NCI-H345 treated with DMSO at 0.1 percent for 48 hours (cell line): ENCODE measurements around the gene VPS33A.
"Not testable (repeated sequence)": the region's sequence is repeated elsewhere in the genome, so short reads cannot be mapped to it uniquely, and the experiment has no call there.

ENCODE experiments used
- DNase-seq: peaks from one replicate; lab custom pipeline; 2025; ENCODE audit not compliant: unreplicated experiment; lab: John Stamatoyannopoulos, UW

Gene VPS33A

GRCh38 chr12:122205053-122205925, 61.0 kb downstream of the VPS33A start:
- DNase-seq = no peak

DNA sequence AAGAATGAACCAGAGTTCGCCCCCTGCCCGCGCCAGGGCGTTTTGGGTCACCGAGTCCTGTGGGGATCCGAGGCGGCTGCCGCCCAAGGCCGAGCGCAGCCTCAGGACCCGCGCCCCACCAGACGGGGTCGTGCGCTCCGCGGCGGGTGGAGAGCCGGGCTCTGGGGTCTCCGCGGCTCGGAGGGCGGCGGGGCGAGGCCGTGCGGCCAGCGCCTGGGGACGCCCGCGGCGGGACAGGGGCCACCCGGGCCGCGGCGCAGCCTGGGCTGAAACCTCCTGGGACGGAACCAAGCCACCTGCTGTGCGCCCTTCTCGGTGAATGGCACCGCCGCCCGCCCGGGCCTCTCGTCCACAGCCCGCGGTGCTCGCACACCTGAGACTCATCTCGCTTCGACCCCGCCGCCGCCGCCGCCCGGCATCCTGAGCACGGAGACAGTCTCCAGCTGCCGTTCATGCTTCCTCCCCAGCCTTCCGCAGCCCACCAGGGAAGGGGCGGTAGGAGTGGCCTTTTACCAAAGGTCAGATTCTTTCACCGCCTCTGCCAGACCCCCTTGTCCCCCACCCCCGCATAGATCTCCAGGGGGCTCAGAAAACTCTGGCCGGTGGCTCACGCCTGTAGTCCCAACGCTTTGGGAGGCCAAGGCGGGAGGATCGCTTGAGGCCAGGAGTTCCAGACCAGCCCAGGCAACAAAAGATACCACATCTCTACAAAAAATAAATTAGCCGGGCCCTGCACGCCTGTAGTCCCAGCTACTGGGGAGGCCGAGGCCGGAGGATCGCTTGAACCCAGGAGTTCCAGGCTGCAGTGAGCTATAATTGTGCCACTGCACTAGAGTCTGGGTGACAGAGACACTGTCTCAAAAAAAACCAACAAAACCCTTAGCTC, 61.9 kb downstream of the VPS33A start:
- no peak for DNase-seq

DNA sequence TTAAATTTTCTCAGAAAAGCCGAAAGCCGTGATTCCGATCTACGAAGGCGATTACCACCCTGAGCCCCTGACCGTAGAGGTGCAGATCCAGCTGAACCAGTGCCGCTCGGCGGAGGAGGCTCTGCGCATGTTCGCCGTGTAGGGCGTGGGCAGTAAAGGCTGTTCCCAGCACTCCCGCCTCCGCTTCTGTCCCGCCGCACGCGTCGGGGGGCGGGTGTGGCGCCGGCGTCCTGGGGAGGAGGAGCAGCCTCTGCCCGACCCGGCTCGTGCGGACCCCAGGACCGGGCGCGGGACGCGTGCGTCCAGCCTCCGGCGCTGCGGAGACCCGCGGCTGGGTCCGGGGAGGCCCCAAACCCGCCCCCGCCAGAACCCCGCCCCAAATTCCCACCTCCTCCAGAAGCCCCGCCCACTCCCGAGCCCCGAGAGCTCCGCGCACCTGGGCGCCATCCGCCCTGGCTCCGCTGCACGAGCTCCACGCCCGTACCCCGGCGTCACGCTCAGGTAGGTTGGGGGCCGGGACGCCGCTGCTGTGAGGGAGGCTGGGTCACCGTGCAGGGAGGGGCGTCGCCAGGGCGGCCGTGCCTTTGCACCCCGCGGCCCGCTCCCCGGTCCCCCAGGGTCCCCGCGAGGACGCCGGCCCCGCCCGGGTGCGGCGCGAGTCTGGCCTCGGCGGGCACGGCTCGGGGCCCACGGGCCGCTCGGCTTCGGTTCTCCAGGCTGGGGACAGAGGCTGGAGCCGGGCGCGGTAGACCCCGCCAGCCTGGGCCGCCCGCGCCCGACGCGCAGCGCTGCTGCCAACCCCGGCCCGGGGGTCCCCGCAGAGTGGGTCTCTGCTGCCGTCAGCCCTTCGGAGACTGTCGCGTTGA, 62.8 kb downstream of the VPS33A start, which contains the start of gene B3GNT4:
TSS of gene B3GNT4 (plus strand) at position 409 of the 866 bp plus-strand sequence. CDS start 910 bp downstream, outside the sequence.
- DNase-seq = peak; percentile 57

GRCh38 chr12:122202811-122203210, 63.5 kb downstream of the VPS33A start:
- DNase-seq = not testable (repeated sequence)

- DNase-seq = no peak
These were observed 64.3 kb downstream of the VPS33A start for GRCh38 chr12:122202017-122202416.

DNA sequence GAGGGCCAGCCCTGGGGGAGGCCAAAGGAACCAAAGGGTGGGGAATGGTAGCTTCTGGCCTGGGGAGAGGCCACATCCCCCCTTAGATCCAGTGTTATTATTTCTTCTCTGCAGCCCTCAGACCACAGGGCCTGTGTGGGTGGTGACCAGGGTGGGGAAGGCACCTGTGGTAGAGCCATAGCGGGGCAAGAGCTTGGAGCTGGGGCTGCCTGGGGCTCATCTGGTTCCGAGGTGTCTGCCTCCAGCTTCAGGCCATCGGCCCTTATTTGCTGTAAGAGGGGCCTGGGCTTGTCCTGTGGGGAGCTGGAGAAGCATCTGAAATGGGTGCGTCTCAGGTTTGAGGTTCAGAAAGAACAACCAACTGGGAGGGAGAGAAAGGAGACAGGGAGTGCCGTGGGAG, 64.9 kb downstream of the VPS33A start:
- no peak for DNase-seq

- no peak for DNase-seq
These were observed 65.6 kb downstream of the VPS33A start for GRCh38 chr12:122200541-122201175.

GRCh38 chr12:122199484-122200355, 66.6 kb downstream of the VPS33A start:
- DNase-seq = no peak

- no peak for DNase-seq
These were observed 68.7 kb downstream of the VPS33A start for GRCh38 chr12:122197612-122197966.

DNA sequence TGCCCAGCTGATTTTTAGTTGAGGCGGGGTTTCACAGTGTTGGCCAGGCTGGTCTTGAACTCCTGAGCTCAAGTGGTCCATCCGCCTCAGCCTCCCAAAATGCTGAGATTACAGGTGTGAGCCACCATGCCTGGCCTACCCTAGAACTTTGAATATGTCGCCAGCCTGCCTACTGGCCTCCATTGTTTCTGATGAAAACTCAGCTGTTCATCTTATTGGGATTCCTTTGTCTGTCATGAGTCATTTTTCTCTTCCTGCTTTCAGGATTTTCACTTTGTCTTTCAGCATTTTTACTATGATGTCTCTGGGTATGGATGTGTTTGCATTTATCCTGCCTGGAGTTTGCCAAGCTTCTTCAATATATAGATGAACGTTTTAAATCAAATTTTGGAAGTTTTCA, 70.9 kb downstream of the VPS33A start:
- DNase-seq = no peak

DNA sequence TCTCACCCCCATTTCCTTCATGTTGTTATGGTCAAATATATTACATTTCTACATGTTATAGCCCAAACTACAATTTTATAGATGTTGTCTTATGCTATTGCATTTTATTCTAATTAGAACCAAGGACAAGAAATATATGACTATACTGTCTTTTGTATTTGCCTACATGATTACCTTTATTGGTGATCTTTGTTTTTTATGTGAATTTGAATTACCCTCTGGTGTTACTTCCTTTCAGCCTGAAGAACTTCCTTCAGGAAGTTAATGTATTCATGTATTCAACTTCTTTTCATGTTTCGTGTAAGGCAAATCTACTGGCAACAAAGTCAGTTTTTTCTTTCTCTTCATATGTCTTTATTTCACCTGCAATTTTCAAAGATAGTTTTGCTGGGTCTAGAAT, 71.5 kb downstream of the VPS33A start:
- no peak for DNase-seq

- no peak for DNase-seq
These were observed 73.9 kb downstream of the VPS33A start for GRCh38 chr12:122192441-122192840.

GRCh38 chr12:122190842-122191668, 75.2 kb downstream of the VPS33A start:
- no peak for DNase-seq

- DNase-seq = no peak
These were observed 76.4 kb downstream of the VPS33A start for GRCh38 chr12:122189626-122190475.

GRCh38 chr12:122187466-122187865, 78.8 kb downstream of the VPS33A start:
- DNase-seq = no peak

GRCh38 chr12:122185494-122186082, 80.7 kb downstream of the VPS33A start:
- DNase-seq = no peak

DNA sequence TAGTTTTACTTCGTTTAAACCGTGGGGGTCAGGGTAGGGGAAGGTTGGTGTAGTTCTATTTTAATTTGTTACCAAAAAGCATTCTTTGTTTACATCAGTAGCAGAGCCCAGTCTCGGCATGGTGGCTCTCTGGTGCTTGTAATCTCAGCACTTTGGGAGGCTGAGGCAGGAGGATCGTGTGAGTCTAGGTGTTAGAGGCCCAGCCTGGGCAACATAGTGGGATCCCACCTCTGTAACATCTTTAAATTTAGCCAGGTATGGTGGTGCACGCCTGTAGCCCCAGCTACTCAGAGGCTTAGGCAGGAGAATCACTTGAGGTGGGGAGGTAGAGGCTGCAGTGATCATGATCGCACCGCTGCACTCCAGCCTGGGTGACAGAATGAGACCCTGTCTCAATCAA, 81.2 kb downstream of the VPS33A start:
- DNase-seq = no peak
